HL-60 (cell line): Measurements from ENCODE around the gene ZGLP1.

Experiments used
- CTCF ChIP-seq: IDR thresholded peaks from one replicate; pipeline ENCODE4 v1.5.1; 2011; ENCODE audit warnings: low read length, control low read depth, inconsistent platforms; ENCODE audit not compliant: insufficient read depth
- GABPA ChIP-seq: IDR thresholded peaks from 2 replicates; pipeline ENCODE4 v1.6.1; 2012; ENCODE audit warnings: low read depth
- REST ChIP-seq: IDR thresholded peaks from 2 replicates; pipeline ENCODE4 v1.6.1; 2012; ENCODE audit warnings: low read depth; ENCODE audit not compliant: insufficient replicate concordance

GRCh38 chr19:10353793-10354391, 44.3 kb upstream of the ZGLP1 start:
- TF ChIP-seq REST, result no peak
- TF ChIP-seq CTCF, result no peak
- no peak for TF ChIP-seq GABPA
